HCT116 (cell line): ENCODE data around the gene ASCL2. TPM values are rescaled to one million over a fixed set of nuclear protein-coding genes. Genes with fewer than 3 reads are reported as not detected.

Experiments used
- ATAC-seq: fragments of 200-7000 bp; cut with Tn5 transposase; 2 replicates; pipeline ENCODE4 v1.9.1; 2020; ENCODE audit warnings: mild to moderate bottlenecking, moderate library complexity
- BruUV-seq: library from RNA; stranded (reverse); fragments of 400-500 nt; replicated peaks from 2 replicates; lab custom pipeline; 2021; lab: Mats Ljungman, UMichigan
- CTCF ChIA-PET: fragments of 300-600 bp; sonication (Branson Sonifier 250); formaldehyde crosslinking; loops from one replicate; lab custom pipeline; 2021; ENCODE audit warnings: antibody characterized with exemption; lab: Charles Lee
- POLR2A ChIA-PET: fragments of 300-600, 350-600 bp; sonication (Branson Sonifier 250); formaldehyde crosslinking; loops from one replicate; lab custom pipeline; 2021; ENCODE audit warnings: antibody characterized with exemption; lab: Charles Lee
- RAD21 ChIA-PET, 2 experiments: fragments of 300-600 bp; sonication (Branson Sonifier 250); formaldehyde crosslinking; loops; one replicate each; lab custom pipeline; 2023; ENCODE audit warnings: low total read pairs in 2 of 2; ENCODE audit not compliant: uncharacterized antibody in 2 of 2, unreplicated experiment in 2 of 2, low non-redundant PET in 1 of 2; lab: Charles Lee
- DNase-seq: peaks from one replicate; pipeline ENCODE4 v3.0.0-alpha.2; 2010; ENCODE audit warnings: low read depth, low spot score
- H2AFZ ChIP-seq: fragments of 200-600 bp; shearing (Covaris generic), sonication (generic); 2 replicates; pipeline ENCODE4 v1.6.1; 2017; ENCODE audit warnings: low read depth, mixed run types, mixed read lengths, antibody characterized with exemption, low read length; ENCODE audit not compliant: poor library complexity, severe bottlenecking
- H3K27ac ChIP-seq: 2 replicates; pipeline ENCODE4 v1.5.1; 2012; ENCODE audit warnings: low read depth, low read length
- H3K27me3 ChIP-seq: fragments of 200-600 bp; sonication (generic); 2 replicates; pipeline ENCODE4 v1.6.1; 2016; ENCODE audit warnings: mixed run types, low read length, mixed read lengths; ENCODE audit not compliant: insufficient read depth
- H3K36me3 ChIP-seq, 2 experiments: fragments of 200-500 bp in 1 of 2; fragments of 200-600 bp in 1 of 2; sonication (Bioruptor generic) in 1 of 2; sonication (generic) in 1 of 2; 2 replicates each; pipeline versions ENCODE4 v1.5.1 to v1.6.1; 2014 to 2016; ENCODE audit warnings: low read length in 2 of 2, inconsistent platforms in 1 of 2, mixed read lengths in 1 of 2, mixed run types in 1 of 2; ENCODE audit not compliant: insufficient read depth in 2 of 2, control insufficient read depth in 1 of 2
- H3K4me1 ChIP-seq, 2 experiments: fragments of 200-600 bp in 1 of 2; sonication (generic) in 1 of 2; 2 replicates each; pipeline versions ENCODE4 v1.5.1 to v1.6.1; 2012 to 2017; ENCODE audit warnings: low read length in 2 of 2, inconsistent platforms in 1 of 2, mild to moderate bottlenecking in 1 of 2, mixed read lengths in 1 of 2, mixed run types in 1 of 2, moderate library complexity in 1 of 2; ENCODE audit not compliant: insufficient read depth in 2 of 2, control insufficient read depth in 1 of 2
- H3K4me2 ChIP-seq: fragments of 200-600 bp; sonication (generic); 2 replicates; pipeline ENCODE4 v1.6.1; 2017; ENCODE audit warnings: mixed run types, low read length, mixed read lengths
- H3K4me3 ChIP-seq, 2 experiments: fragments of 200-600 bp in 1 of 2; sonication (generic) in 1 of 2; replicated peaks in 1 of 2; 2 replicates each; pipeline ENCODE4 v1.5.1; 2011 to 2016; ENCODE audit warnings: low read length in 2 of 2, control low read depth in 1 of 2, low read depth in 1 of 2, mild to moderate bottlenecking in 1 of 2, mixed read lengths in 1 of 2, mixed run types in 1 of 2
- H3K79me2 ChIP-seq: fragments of 200-600 bp; sonication (generic); 2 replicates; pipeline ENCODE4 v1.6.1; 2017; ENCODE audit warnings: mild to moderate bottlenecking, mixed run types, low read length, moderate library complexity, mixed read lengths; ENCODE audit not compliant: insufficient read depth
- H3K9ac ChIP-seq: fragments of 200-600 bp; sonication (generic); 2 replicates; pipeline ENCODE4 v1.6.1; 2016; ENCODE audit warnings: low read length, mixed read lengths
- H3K9me2 ChIP-seq: fragments of 200-600 bp; sonication (generic), shearing (Covaris generic); 2 replicates; pipeline ENCODE4 v1.6.1; 2017; ENCODE audit warnings: mixed run types, mild to moderate bottlenecking, moderate library complexity; ENCODE audit not compliant: insufficient read depth
- H3K9me3 ChIP-seq, 2 experiments: fragments of 200-500 bp in 1 of 2; fragments of 200-600 bp in 1 of 2; sonication (Bioruptor generic) in 1 of 2; sonication (generic) in 1 of 2; 2 replicates each; pipeline ENCODE4 v1.6.1; 2014 to 2017; ENCODE audit warnings: low read length in 2 of 2, mixed read lengths in 2 of 2, inconsistent platforms in 1 of 2, low read depth in 1 of 2, mild to moderate bottlenecking in 1 of 2, mixed run types in 1 of 2, moderate library complexity in 1 of 2; ENCODE audit not compliant: control insufficient read depth in 1 of 2, insufficient read depth in 1 of 2
- H4K20me1 ChIP-seq: fragments of 200-600 bp; sonication (generic), shearing (Covaris generic); 2 replicates; pipeline ENCODE4 v1.6.1; 2017; ENCODE audit warnings: mixed run types, mild to moderate bottlenecking, moderate library complexity; ENCODE audit not compliant: insufficient read depth
- CEBPB ChIP-seq: IDR thresholded peaks from 2 replicates; pipeline ENCODE4 v1.6.1; 2012; ENCODE audit warnings: low read depth
- EGR1 ChIP-seq: IDR thresholded peaks from 2 replicates; pipeline ENCODE4 v1.6.1; 2012; ENCODE audit warnings: low read depth
- ELF1 ChIP-seq: IDR thresholded peaks from 2 replicates; pipeline ENCODE4 v1.6.1; 2012; ENCODE audit warnings: low read depth, borderline replicate concordance
- EZH2 ChIP-seq: fragments of 200-600 bp; sonication (generic); IDR thresholded peaks from 2 replicates; pipeline ENCODE4 v1.6.1; 2017; ENCODE audit warnings: antibody characterized with exemption, mixed run types
- EZH2phosphoT487 ChIP-seq: fragments of 200-600 bp; IDR thresholded peaks from 2 replicates; pipeline ENCODE4 v1.6.1; 2018; ENCODE audit warnings: antibody characterized with exemption, borderline replicate concordance
- FOSL1 ChIP-seq: IDR thresholded peaks from 2 replicates; pipeline ENCODE4 v1.6.1; 2012; ENCODE audit warnings: low read depth
- JUND ChIP-seq: IDR thresholded peaks from 2 replicates; pipeline ENCODE4 v1.6.1; 2012
- RAD21 ChIP-seq: IDR thresholded peaks from 2 replicates; pipeline ENCODE4 v1.6.1; 2012; ENCODE audit warnings: low read depth, mild to moderate bottlenecking
- SIN3A ChIP-seq: IDR thresholded peaks from 2 replicates; pipeline ENCODE4 v1.6.1; 2012; ENCODE audit warnings: low read depth
- SP1 ChIP-seq: IDR thresholded peaks from 2 replicates; pipeline ENCODE4 v1.6.1; 2012; ENCODE audit warnings: low read depth
- SRF ChIP-seq: IDR thresholded peaks from 2 replicates; pipeline ENCODE4 v1.6.1; 2012; ENCODE audit warnings: low read depth
- YY1 ChIP-seq: IDR thresholded peaks from 2 replicates; pipeline ENCODE4 v1.6.1; 2011; ENCODE audit warnings: low read length, low read depth, moderate library complexity, mild to moderate bottlenecking; ENCODE audit not compliant: insufficient replicate concordance; ENCODE audit errors: extremely low read depth
- intact Hi-C: fragments of 100-400 bp; cut with micrococcal nuclease; formaldehyde crosslinking; loops from 2 replicates; pipeline ENCODE4 v1.10.0; 2022
- total RNA-seq: library from RNA; stranded (reverse); gene quantifications from one replicate; pipeline ENCODE4 v1.2.1, GENCODE V29; 2021; ENCODE audit not compliant: unreplicated experiment
- TF ChIP-seq, protein P1 (sequence below): IDR thresholded peaks from 2 replicates; pipeline ENCODE4 v1.6.1; 2011; ENCODE audit warnings: mild to moderate bottlenecking, low read length, moderate library complexity; ENCODE audit not compliant: insufficient replicate concordance; ENCODE audit errors: extremely low read depth

The ASCL2 gene
- total RNA-seq, 1 experiment from 2014 or later, result not detected

- DNase-seq (no peak), ATAC-seq (no peak)
- no peak overlapping the region for H3K4me3 ChIP-seq
- POLR2A ChIA-PET, result no interaction called here
- H3K79me2 ChIP-seq, result no peaks in the 10 kb centered on the region
- intact Hi-C loops, result no loop called here
- H3K4me2 ChIP-seq, result no peak overlapping the region
- BruUV-seq, result no TSS peak
- no peak for TF ChIP-seq ELF1
- TF ChIP-seq, protein P1, sequence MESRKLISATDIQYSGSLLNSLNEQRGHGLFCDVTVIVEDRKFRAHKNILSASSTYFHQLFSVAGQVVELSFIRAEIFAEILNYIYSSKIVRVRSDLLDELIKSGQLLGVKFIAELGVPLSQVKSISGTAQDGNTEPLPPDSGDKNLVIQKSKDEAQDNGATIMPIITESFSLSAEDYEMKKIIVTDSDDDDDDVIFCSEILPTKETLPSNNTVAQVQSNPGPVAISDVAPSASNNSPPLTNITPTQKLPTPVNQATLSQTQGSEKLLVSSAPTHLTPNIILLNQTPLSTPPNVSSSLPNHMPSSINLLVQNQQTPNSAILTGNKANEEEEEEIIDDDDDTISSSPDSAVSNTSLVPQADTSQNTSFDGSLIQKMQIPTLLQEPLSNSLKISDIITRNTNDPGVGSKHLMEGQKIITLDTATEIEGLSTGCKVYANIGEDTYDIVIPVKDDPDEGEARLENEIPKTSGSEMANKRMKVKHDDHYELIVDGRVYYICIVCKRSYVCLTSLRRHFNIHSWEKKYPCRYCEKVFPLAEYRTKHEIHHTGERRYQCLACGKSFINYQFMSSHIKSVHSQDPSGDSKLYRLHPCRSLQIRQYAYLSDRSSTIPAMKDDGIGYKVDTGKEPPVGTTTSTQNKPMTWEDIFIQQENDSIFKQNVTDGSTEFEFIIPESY, result no peak
- no peak for TF ChIP-seq SP1
- no peak for TF ChIP-seq CEBPB
- no peak for TF ChIP-seq SRF
- no peak for TF ChIP-seq EGR1
- TF ChIP-seq FOSL1, result no peak
- TF ChIP-seq EZH2, result no peak
- TF ChIP-seq SIN3A, result no peak
- no peak for TF ChIP-seq RAD21
- no peak for TF ChIP-seq JUND
- no peak for TF ChIP-seq YY1
- no peak for TF ChIP-seq EZH2phosphoT487
- H3K27ac ChIP-seq, result no peak overlapping the region
- H3K9me2 ChIP-seq, result no peaks in the 10 kb centered on the region
- H3K4me1 ChIP-seq, result peaks cover 0 to 5% of the 10 kb centered on the region in 2 experiments; a peak in 2 of 4 replicates
- RAD21 ChIA-PET, result no interaction called here
- H3K36me3 ChIP-seq, result no peaks in the 10 kb centered on the region
- H3K9me3 ChIP-seq, result no peaks in the 10 kb centered on the region
- no peak overlapping the region for H3K9ac ChIP-seq
- H2AFZ ChIP-seq, result no peak overlapping the region
- CTCF ChIA-PET, result no interaction called here
- H4K20me1 ChIP-seq, result no peaks in the 10 kb centered on the region
- no peaks in the 10 kb centered on the region for H3K27me3 ChIP-seq
These were observed 6.5 kb downstream of the ASCL2 start for GRCh38 chr11:2263724-2264360.
